Right ventricle myocardium superior (tissue), 1 donor: ENCODE measurements around the gene GAPVD1. TPM values are rescaled to one million over a fixed set of nuclear protein-coding genes. Genes with fewer than 3 reads are reported as not detected.
"Not testable (repeated sequence)": the region's sequence is repeated elsewhere in the genome, so short reads cannot be mapped to it uniquely, and the experiment has no call there.

ENCODE experiments used
- ATAC-seq: fragments of 200-7000 bp; cut with Tn5 transposase; one replicate; pipeline ENCODE4 v1.9.1; 2020; ENCODE audit warnings: mild to moderate bottlenecking; ENCODE audit not compliant: poor library complexity
- DNase-seq: peaks from one replicate; pipeline ENCODE4 v3.0.0-alpha.2; 2020
- intact Hi-C: fragments of 100-400 bp; cut with DNase I; formaldehyde crosslinking; loops from one replicate; pipeline ENCODE4 v1.11.2; 2022
- total RNA-seq: library from RNA; stranded (reverse); fragmentation: NEBNext Ultra II Directional; extraction: Animal tissue kit (Norgen Biotek cat#: 25700); gene quantifications from one replicate; pipeline ENCODE4 v1.2.1, GENCODE V29; 2021
- donor health status: DM: no; HTN: yes; CAD: no; lungs with severe emphysema.

Gene GAPVD1
- total RNA-seq, 1 donor from 2014 or later, result 31.9 TPM

GRCh38 chr9:125241863-125242739, 19.5 kb upstream of the GAPVD1 start:
- intact Hi-C loops, result no loop called here
- DNase-seq (peak; percentile 53), ATAC-seq (peak; percentile 14)

GRCh38 chr9:125243792-125244260, 17.8 kb upstream of the GAPVD1 start:
- DNase-seq, result no peak
- intact Hi-C loops, result no loop called here

GRCh38 chr9:125246261-125246667, 15.4 kb upstream of the GAPVD1 start:
- intact Hi-C loops, result no loop called here
- no peak for DNase-seq
- no peak for ATAC-seq

More at GRCh38 chr9:125243792-125244260, 17.8 kb upstream of the GAPVD1 start:
- ATAC-seq, result no peak

GRCh38 chr9:125254231-125254630, 7.4 kb upstream of the GAPVD1 start:
- ATAC-seq (no peak), DNase-seq (no peak)
- intact Hi-C loops, result loop anchor here (10.0 kb wide), 1 partner anchor 121 kb away; no protein-coding TSS in a partner anchor

GRCh38 chr9:125255781-125256391, 5.7 kb upstream of the GAPVD1 start:
- ATAC-seq, result no peak
- intact Hi-C loops, result loop anchor here (10.0 kb wide), 1 partner anchor 119 kb away; no protein-coding TSS in a partner anchor
- DNase-seq, result no peak

GRCh38 chr9:125258160-125258785, 3.4 kb upstream of the GAPVD1 start:
- intact Hi-C loops, result loop anchor here (10.0 kb wide), 1 partner anchor 117 kb away; no protein-coding TSS in a partner anchor
- ATAC-seq (no peak), DNase-seq (no peak)

- intact Hi-C loops, result loop anchor here (10.0 kb wide), 1 partner anchor 116 kb away; no protein-coding TSS in a partner anchor
- no peak for ATAC-seq
- DNase-seq, result no peak
Measured at GRCh38 chr9:125258832-125259534, 2.6 kb upstream of the GAPVD1 start.

- no peak for ATAC-seq
- intact Hi-C loops, result no loop called here
Measured at GRCh38 chr9:125260561-125260960, 1.1 kb upstream of the GAPVD1 start.

GRCh38 chr9:125262294-125262991, 817 bp downstream of the GAPVD1 start:
- intact Hi-C loops, result no loop called here
- no peak for DNase-seq
- ATAC-seq, result no peak

More at GRCh38 chr9:125260561-125260960, 1.1 kb upstream of the GAPVD1 start:
- no peak for DNase-seq

- ATAC-seq, intact Hi-C loops, DNase-seq: not testable (repeated sequence)
Measured at GRCh38 chr9:125264068-125264467, 2.4 kb downstream of the GAPVD1 start.

- intact Hi-C loops, result no loop called here
- ATAC-seq (peak; percentile 34), DNase-seq (no peak)
Measured at GRCh38 chr9:125268394-125269013, 6.9 kb downstream of the GAPVD1 start.

GRCh38 chr9:125269014-125269397, 7.4 kb downstream of the GAPVD1 start:
- intact Hi-C loops, result no loop called here
- DNase-seq (no peak), ATAC-seq (no peak)

- DNase-seq (no peak), ATAC-seq (no peak)
- intact Hi-C loops, result no loop called here
Measured at GRCh38 chr9:125271081-125271480, 9.5 kb downstream of the GAPVD1 start.

- intact Hi-C loops, result no loop called here
- ATAC-seq, result peak; percentile 56
- DNase-seq, result no peak
Measured at GRCh38 chr9:125272697-125273096, 11.1 kb downstream of the GAPVD1 start.

- DNase-seq (no peak), ATAC-seq (no peak)
- intact Hi-C loops, result no loop called here
Measured at GRCh38 chr9:125276771-125277170, 15.1 kb downstream of the GAPVD1 start.

- DNase-seq, result no peak
- ATAC-seq, result no peak
- intact Hi-C loops, result no loop called here
Measured at GRCh38 chr9:125277411-125277810, 15.8 kb downstream of the GAPVD1 start.

GRCh38 chr9:125280945-125281344, 19.3 kb downstream of the GAPVD1 start:
- intact Hi-C loops, result no loop called here
- DNase-seq (no peak), ATAC-seq (no peak)

GRCh38 chr9:125284855-125285254, 23.2 kb downstream of the GAPVD1 start:
- no peak for DNase-seq
- ATAC-seq, result peak; percentile 50
- intact Hi-C loops, result no loop called here
